ENCODE results near the gene CCDC201. TPM values are rescaled to one million over a fixed set of nuclear protein-coding genes. Genes with fewer than 3 reads are reported as not detected.

The CCDC201 gene
- total and polyA plus RNA-seq, 10 donors: not detected

GRCh38 chr7:45876519-45876918, 3.6 kb upstream of the CCDC201 start:
- no peak overlapping the region for H3K4me3 ChIP-seq
- TF ChIP-seq POLR2AphosphoS5 (IDR thresholded peaks at IDR 0.05): no peak
- WGBS, 5 donors: 93 to 100% (median 96%) methylated on average over 2 of the region's 2 CpGs

GRCh38 chr7:45874408-45875131, 1.7 kb upstream of the CCDC201 start:
- Histone ChIP-seq H3K36me3 (no peaks in the 10 kb centered on the region), H3K4me3 (no peak overlapping the region), H3K27ac (no peak overlapping the region), H3K4me1 (no peaks in the 10 kb centered on the region), H3K27me3 (replicated peaks in 1 of 7) (peaks cover 0 to 4% (median 0%) of the 10 kb centered on the region in 7 donors), H3K9me3 (peaks cover 0 to 21% (median 17%) of the 10 kb centered on the region in 8 donors)
- no peak for DNase-seq
- WGBS, 5 donors: 77 to 92% (median 89%) methylated on average over 7 to 8 of the region's 8 CpGs
- TF ChIP-seq POLR2AphosphoS5 (IDR thresholded peaks at IDR 0.05): no peak
- no peak for TF ChIP-seq CTCF (IDR thresholded peaks at IDR 0.05 in 8 of 11, conservative IDR thresholded peaks at IDR 0.05 in 3 of 11)
- no peak for TF ChIP-seq POLR2A (IDR thresholded peaks at IDR 0.05)
- intact Hi-C loops (cut with DNase I; ENCODE audit: low total_unique reads): no loop called here

More at GRCh38 chr7:45876519-45876918, 3.6 kb upstream of the CCDC201 start:
- Histone ChIP-seq H3K27ac (no peak overlapping the region), H3K27me3 (replicated peaks in 1 of 7) (no peaks in the 10 kb centered on the region), H3K9me3 (peaks cover 0 to 21% (median 18%) of the 10 kb centered on the region in 8 donors), H3K4me1 (no peaks in the 10 kb centered on the region), H3K36me3 (no peaks in the 10 kb centered on the region)
- intact Hi-C loops (cut with DNase I; ENCODE audit: low total_unique reads): no loop called here
- no peak for DNase-seq

DNA sequence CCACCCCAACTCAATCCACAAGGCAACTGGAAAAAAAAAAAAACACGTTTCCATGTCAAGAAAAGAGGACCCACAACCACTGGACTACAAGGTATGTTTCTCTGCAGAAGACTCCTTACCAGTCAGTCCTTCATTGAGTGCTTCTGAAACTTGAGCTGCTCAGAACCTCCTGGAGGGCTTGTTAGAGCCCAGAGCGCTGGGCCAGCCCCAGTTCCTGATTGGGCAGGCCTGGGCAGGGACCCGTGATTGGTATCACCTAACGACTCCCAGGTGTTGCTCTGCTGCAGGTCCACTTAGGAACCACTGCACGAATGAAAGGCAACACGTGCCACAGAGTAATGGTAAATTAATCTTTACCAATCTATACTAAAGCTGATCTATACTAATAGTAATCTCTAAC, 473 bp upstream of the CCDC201 start:
- no peak overlapping the region for H3K27ac ChIP-seq
- no peaks in the 10 kb centered on the region for H3K4me1 ChIP-seq
- no peaks in the 10 kb centered on the region for H3K36me3 ChIP-seq
- no peak overlapping the region for H3K4me3 ChIP-seq
- H3K9me3 ChIP-seq: peaks cover 0 to 10% (median 5%) of the 10 kb centered on the region in 8 donors
- intact Hi-C loops (cut with DNase I; ENCODE audit: low total_unique reads): no loop called here
- TF ChIP-seq POLR2AphosphoS5 (IDR thresholded peaks at IDR 0.05) (no peak), CTCF (IDR thresholded peaks at IDR 0.05 in 8 of 11, conservative IDR thresholded peaks at IDR 0.05 in 3 of 11) (no peak), POLR2A (IDR thresholded peaks at IDR 0.05) (no peak)
- peaks cover 0 to 5% (median 0%) of the 10 kb centered on the region in 7 donors for H3K27me3 ChIP-seq (replicated peaks in 1 of 7)
- 81 to 92% (median 87%) methylated on average over 6 of the region's 6 CpGs for WGBS, 5 donors
- DNase-seq: no peak

- Histone ChIP-seq H3K4me1 (no peaks in the 10 kb centered on the region), H3K27ac (no peak overlapping the region), H3K27me3 (replicated peaks in 1 of 7) (peaks cover 0 to 5% (median 0%) of the 10 kb centered on the region in 7 donors), H3K9me3 (peaks cover 0 to 6% (median 0%) of the 10 kb centered on the region in 8 donors), H3K4me3 (no peak overlapping the region), H3K36me3 (no peaks in the 10 kb centered on the region)
- TF ChIP-seq POLR2A (IDR thresholded peaks at IDR 0.05) (no peak), CTCF (IDR thresholded peaks at IDR 0.05 in 8 of 11, conservative IDR thresholded peaks at IDR 0.05 in 3 of 11) (peak in 1 of 11 experiments; percentile 42), POLR2AphosphoS5 (IDR thresholded peaks at IDR 0.05) (no peak)
- intact Hi-C loops (cut with DNase I; ENCODE audit: low total_unique reads): no loop called here
- 68 to 72% (median 70%) methylated on average over 6 to 10 of the region's 10 CpGs for WGBS, 5 donors
- no peak for DNase-seq
These were observed 507 bp downstream of the CCDC201 start for GRCh38 chr7:45872116-45873034.
